OCI-LY1 (cell line): Measurements from ENCODE around the gene NDUFA12.
"Not testable (repeated sequence)": the region's sequence is repeated elsewhere in the genome, so short reads cannot be mapped to it uniquely, and the experiment has no call there.

Source experiments
- H2AFZ ChIP-seq: fragments of 200-600 bp; sonication (generic), shearing (Covaris generic); 2 replicates; pipeline ENCODE4 v1.6.0; 2014; ENCODE audit warnings: antibody characterized with exemption, mild to moderate bottlenecking, low read length
- H3F3A ChIP-seq: fragments of 200-600 bp; sonication (generic), shearing (Covaris generic); 2 replicates; pipeline ENCODE4 v1.6.0; 2014; ENCODE audit warnings: mild to moderate bottlenecking, antibody characterized with exemption, low read length, moderate library complexity; ENCODE audit not compliant: insufficient read depth
- H3K27ac ChIP-seq: fragments of 200-600 bp; sonication (generic); 2 replicates; pipeline ENCODE4 v1.5.1; 2014; ENCODE audit warnings: low read length, mixed run types, mild to moderate bottlenecking, low read depth; ENCODE audit not compliant: poor library complexity, severe bottlenecking
- H3K27me3 ChIP-seq: fragments of 200-600 bp; sonication (generic); 2 replicates; pipeline ENCODE4 v1.6.0; 2014; ENCODE audit warnings: antibody characterized with exemption, mild to moderate bottlenecking, low read length, moderate library complexity; ENCODE audit not compliant: insufficient read depth
- H3K36me3 ChIP-seq: fragments of 200-600 bp; sonication (generic); 2 replicates; pipeline ENCODE4 v1.6.1; 2014; ENCODE audit warnings: mild to moderate bottlenecking, antibody characterized with exemption, low read length, moderate library complexity, mixed read lengths; ENCODE audit not compliant: insufficient read depth
- H3K4me1 ChIP-seq: fragments of 200-600 bp; sonication (generic); 2 replicates; pipeline ENCODE4 v1.5.1; 2014; ENCODE audit warnings: mild to moderate bottlenecking, low read length, moderate library complexity; ENCODE audit not compliant: insufficient read depth, severe bottlenecking
- H3K4me2 ChIP-seq: fragments of 200-600 bp; sonication (generic), shearing (Covaris generic); 2 replicates; pipeline ENCODE4 v1.6.1; 2014; ENCODE audit warnings: low read length
- H3K4me3 ChIP-seq: fragments of 200-600 bp; sonication (generic); 2 replicates; pipeline ENCODE4 v1.5.1; 2014; ENCODE audit warnings: low read length, low read depth, mild to moderate bottlenecking, mixed read lengths; ENCODE audit not compliant: poor library complexity, severe bottlenecking
- H3K79me2 ChIP-seq: fragments of 200-600 bp; shearing (Covaris generic); 2 replicates; pipeline ENCODE4 v1.6.1; 2016; ENCODE audit warnings: mixed run types, low read length, mixed read lengths; ENCODE audit not compliant: insufficient read depth
- H3K9ac ChIP-seq: fragments of 200-600 bp; sonication (generic), shearing (Covaris generic); 2 replicates; pipeline ENCODE4 v1.6.1; 2014; ENCODE audit warnings: mild to moderate bottlenecking, low read length, mixed read lengths
- H3K9me2 ChIP-seq: fragments of 200-600 bp; sonication (generic), shearing (Covaris generic); 2 replicates; pipeline ENCODE4 v1.6.1; 2014; ENCODE audit warnings: low read depth, mild to moderate bottlenecking, low read length, mixed read lengths
- H3K9me3 ChIP-seq: fragments of 200-600 bp; shearing (Covaris generic); 2 replicates; pipeline ENCODE4 v1.6.1; 2014; ENCODE audit warnings: low read length, mixed read lengths
- H4K20me1 ChIP-seq: fragments of 200-600 bp; sonication (generic), shearing (Covaris generic); 2 replicates; pipeline ENCODE4 v1.6.0; 2016; ENCODE audit warnings: mild to moderate bottlenecking, low read length; ENCODE audit not compliant: insufficient read depth
- EZH2 ChIP-seq: fragments of 200-600 bp; sonication (generic), shearing (Covaris generic); IDR thresholded peaks from 2 replicates; pipeline ENCODE4 v1.8.0; 2017; ENCODE audit warnings: borderline replicate concordance, mixed run types, mild to moderate bottlenecking, antibody characterized with exemption, low read length, moderate library complexity, mixed read lengths
- TF ChIP-seq, protein P1 (sequence below): fragments of 200-600 bp; sonication (generic), shearing (Covaris generic); IDR thresholded peaks from 2 replicates; pipeline ENCODE4 v1.5.1; 2017; ENCODE audit warnings: mild to moderate bottlenecking, antibody characterized with exemption, low read length, moderate library complexity, mixed read lengths

The NDUFA12 gene

DNA sequence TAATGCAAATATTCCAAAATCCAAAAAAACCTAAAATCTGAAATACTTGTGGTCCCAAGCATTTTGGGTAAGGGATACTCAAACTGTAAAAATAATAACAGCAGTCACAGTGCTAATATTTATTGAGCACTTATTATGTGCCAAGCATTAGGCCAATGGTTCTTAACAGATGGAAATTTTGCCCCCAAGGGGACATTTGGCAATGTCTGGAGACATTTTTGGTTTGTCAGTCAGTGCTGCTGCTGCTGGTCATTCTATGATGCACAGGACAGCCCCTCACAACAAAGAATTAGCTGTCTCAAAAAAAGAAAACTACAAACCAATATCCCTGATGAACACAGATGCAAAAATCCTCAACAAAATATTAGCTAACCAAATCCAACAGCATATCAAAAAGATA lies 5.8 kb downstream of the NDUFA12 start:
- no peaks in the 10 kb centered on the region for H3F3A ChIP-seq
- H3K9ac ChIP-seq = no peak overlapping the region
- H4K20me1 ChIP-seq = no peaks in the 10 kb centered on the region
- H3K79me2 ChIP-seq = peaks cover 45% of the 10 kb centered on the region
- no peak overlapping the region for H3K27ac ChIP-seq
- H3K9me2 ChIP-seq = no peaks in the 10 kb centered on the region
- no peak overlapping the region for H3K4me3 ChIP-seq
- peaks cover 68% of the 10 kb centered on the region for H3K36me3 ChIP-seq
- no peaks in the 10 kb centered on the region for H3K27me3 ChIP-seq
- TF ChIP-seq EZH2 = no peak
- TF ChIP-seq, protein P1, sequence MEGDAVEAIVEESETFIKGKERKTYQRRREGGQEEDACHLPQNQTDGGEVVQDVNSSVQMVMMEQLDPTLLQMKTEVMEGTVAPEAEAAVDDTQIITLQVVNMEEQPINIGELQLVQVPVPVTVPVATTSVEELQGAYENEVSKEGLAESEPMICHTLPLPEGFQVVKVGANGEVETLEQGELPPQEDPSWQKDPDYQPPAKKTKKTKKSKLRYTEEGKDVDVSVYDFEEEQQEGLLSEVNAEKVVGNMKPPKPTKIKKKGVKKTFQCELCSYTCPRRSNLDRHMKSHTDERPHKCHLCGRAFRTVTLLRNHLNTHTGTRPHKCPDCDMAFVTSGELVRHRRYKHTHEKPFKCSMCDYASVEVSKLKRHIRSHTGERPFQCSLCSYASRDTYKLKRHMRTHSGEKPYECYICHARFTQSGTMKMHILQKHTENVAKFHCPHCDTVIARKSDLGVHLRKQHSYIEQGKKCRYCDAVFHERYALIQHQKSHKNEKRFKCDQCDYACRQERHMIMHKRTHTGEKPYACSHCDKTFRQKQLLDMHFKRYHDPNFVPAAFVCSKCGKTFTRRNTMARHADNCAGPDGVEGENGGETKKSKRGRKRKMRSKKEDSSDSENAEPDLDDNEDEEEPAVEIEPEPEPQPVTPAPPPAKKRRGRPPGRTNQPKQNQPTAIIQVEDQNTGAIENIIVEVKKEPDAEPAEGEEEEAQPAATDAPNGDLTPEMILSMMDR = no peak
- no peaks in the 10 kb centered on the region for H3K9me3 ChIP-seq
- H3K4me1 ChIP-seq = peaks cover 30% of the 10 kb centered on the region
- H3K4me2 ChIP-seq = no peak overlapping the region
- H2AFZ ChIP-seq = no peak overlapping the region

DNA sequence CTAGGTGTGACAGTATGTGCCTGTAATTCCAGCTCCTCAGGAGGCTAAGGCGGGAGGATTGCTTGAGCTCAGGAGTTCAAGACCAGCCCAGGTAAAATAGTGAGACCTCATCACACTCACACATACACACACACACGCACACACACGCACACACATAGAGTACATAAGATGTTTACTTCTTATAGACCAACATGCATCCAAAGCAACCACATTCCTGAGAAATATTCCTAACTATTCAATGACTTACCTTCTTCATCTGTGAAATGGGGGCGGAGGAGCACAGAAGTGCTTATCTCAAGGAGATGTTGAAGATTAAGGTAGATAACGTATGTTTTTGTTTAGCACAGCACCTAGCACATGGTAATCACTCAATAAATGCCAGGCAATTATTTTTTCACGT lies 6.4 kb downstream of the NDUFA12 start:
- H3K9me3 ChIP-seq = no peaks in the 10 kb centered on the region
- peaks cover 40% of the 10 kb centered on the region for H3K79me2 ChIP-seq
- no peak for TF ChIP-seq EZH2
- TF ChIP-seq, protein P1 = no peak
- no peaks in the 10 kb centered on the region for H3K27me3 ChIP-seq
- H4K20me1 ChIP-seq = no peaks in the 10 kb centered on the region
- peaks cover 24% of the 10 kb centered on the region for H3K4me1 ChIP-seq
- H3K9me2 ChIP-seq = no peaks in the 10 kb centered on the region
- no peak overlapping the region for H2AFZ ChIP-seq
- H3K4me2 ChIP-seq = no peak overlapping the region
- H3K4me3 ChIP-seq = no peak overlapping the region
- peaks cover 75% of the 10 kb centered on the region for H3K36me3 ChIP-seq
- H3K9ac ChIP-seq = no peak overlapping the region
- no peaks in the 10 kb centered on the region for H3F3A ChIP-seq
- no peak overlapping the region for H3K27ac ChIP-seq

DNA sequence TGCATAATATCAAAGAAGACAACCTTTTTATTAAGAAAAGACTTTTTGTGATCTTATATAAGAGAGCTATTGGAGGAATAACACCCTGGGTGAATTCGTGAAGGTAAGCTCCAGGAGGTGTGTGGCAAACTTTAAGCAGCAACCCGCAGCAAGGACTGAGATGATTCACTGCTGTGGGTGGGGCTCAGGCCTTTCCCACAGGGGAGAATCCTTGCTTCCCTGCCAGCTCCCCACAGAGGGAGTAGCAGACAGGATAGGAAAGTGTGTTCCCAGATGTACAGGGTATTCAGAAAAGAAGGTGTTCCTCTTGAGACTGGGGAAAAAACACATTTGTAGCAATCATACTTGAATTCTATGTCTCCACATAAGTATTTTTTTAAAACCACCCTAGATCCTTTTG lies 9.2 kb downstream of the NDUFA12 start:
- no peak overlapping the region for H3K9ac ChIP-seq
- H3K9me3 ChIP-seq = no peaks in the 10 kb centered on the region
- H3K4me3 ChIP-seq = no peak overlapping the region
- H3K36me3 ChIP-seq = peaks cover 64% of the 10 kb centered on the region
- no peak overlapping the region for H3K4me2 ChIP-seq
- H3K79me2 ChIP-seq = peaks cover 27% of the 10 kb centered on the region
- H4K20me1 ChIP-seq = no peaks in the 10 kb centered on the region
- H2AFZ ChIP-seq = no peak overlapping the region
- H3K27me3 ChIP-seq = no peaks in the 10 kb centered on the region
- H3K27ac ChIP-seq = no peak overlapping the region
- no peaks in the 10 kb centered on the region for H3K9me2 ChIP-seq
- TF ChIP-seq, protein P1 = no peak
- TF ChIP-seq EZH2 = no peak
- peaks cover 9% of the 10 kb centered on the region for H3K4me1 ChIP-seq
- H3F3A ChIP-seq = no peaks in the 10 kb centered on the region

DNA sequence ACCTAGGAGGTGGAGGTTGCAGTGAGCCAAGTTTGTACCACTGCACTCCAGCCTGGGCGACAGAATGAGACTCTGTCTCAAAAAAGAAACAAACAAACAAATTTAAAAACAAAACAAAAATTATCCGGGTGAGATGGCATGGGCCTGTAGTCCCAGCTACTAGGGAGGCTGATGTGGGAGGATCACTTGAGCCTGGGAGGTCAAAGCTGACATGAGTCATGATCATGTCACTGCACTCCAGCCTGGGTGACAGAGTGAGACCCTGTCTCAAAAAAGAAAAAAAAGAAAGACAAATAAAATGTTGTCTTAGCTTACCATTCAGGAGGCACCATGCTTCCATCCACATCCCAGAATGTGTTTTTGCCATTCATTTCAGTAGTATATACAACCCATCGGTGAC lies 9.6 kb downstream of the NDUFA12 start:
- not testable (repeated sequence) for H3K27me3 ChIP-seq, H4K20me1 ChIP-seq, H3K4me3 ChIP-seq, H3F3A ChIP-seq, H3K27ac ChIP-seq, H3K9ac ChIP-seq, H3K9me2 ChIP-seq, H2AFZ ChIP-seq, H3K4me1 ChIP-seq, H3K4me2 ChIP-seq, H3K9me3 ChIP-seq
- Histone ChIP-seq H3K79me2 (peaks cover 23% of the 10 kb centered on the region), H3K36me3 (peaks cover 60% of the 10 kb centered on the region)
